Mesothelial cell of epicardium (in vitro differentiated cells): ENCODE data around the gene FRMD4A. TPM values are rescaled to one million over a fixed set of nuclear protein-coding genes. Genes with fewer than 3 reads are reported as not detected.

Experiments
- DNase-seq, 2 experiments: peaks; one replicate each; pipeline ENCODE4 v3.0.0; 2021; ENCODE audit warnings: low spot score in 2 of 2; ENCODE audit not compliant: unreplicated experiment in 2 of 2
- H3K27ac Mint-ChIP-seq: 2 replicates; pipeline ENCODE4 v1.8.0; 2021; ENCODE audit warnings: mixed read lengths
- H3K27me3 Mint-ChIP-seq: 2 replicates; pipeline ENCODE4 v1.8.0; 2021; ENCODE audit warnings: low read depth, mixed read lengths
- H3K36me3 Mint-ChIP-seq: 2 replicates; pipeline ENCODE4 v1.8.0; 2021; ENCODE audit warnings: mixed read lengths
- H3K4me1 Mint-ChIP-seq: 2 replicates; pipeline ENCODE4 v1.8.0; 2021; ENCODE audit warnings: mixed read lengths
- H3K4me3 Mint-ChIP-seq: 2 replicates; pipeline ENCODE4 v1.8.0; 2021; ENCODE audit warnings: mild to moderate bottlenecking, moderate library complexity, mixed read lengths
- H3K9me3 Mint-ChIP-seq: 2 replicates; pipeline ENCODE4 v1.8.0; 2021; ENCODE audit warnings: mixed read lengths
- CTCF ChIP-seq: fragments of 200-600 bp; sonication (generic); IDR thresholded peaks from one replicate; pipeline ENCODE4 v1.5.0; 2021; ENCODE audit warnings: antibody characterized with exemption; ENCODE audit not compliant: unreplicated experiment
- total RNA-seq: library from RNA; stranded (reverse); gene quantifications from 3 replicates; pipeline ENCODE4 v1.2.1, GENCODE V29; 2021

FRMD4A gene
- total RNA-seq, 1 donor from 2014 or later = 45.0 TPM

GRCh38 chr10:14022954-14023672 is 307.6 kb downstream of the FRMD4A start:
- Mint-ChIP-seq H3K27me3 (peaks cover 16% of the 10 kb centered on the region), H3K36me3 (peaks cover 3% of the 10 kb centered on the region), H3K4me1 (peaks cover 26% of the 10 kb centered on the region), H3K27ac (peak overlapping the region; percentile 43), H3K9me3 (peaks cover 8% of the 10 kb centered on the region), H3K4me3 (no peak overlapping the region)
- DNase-seq = no peak
- no peak for TF ChIP-seq CTCF

GRCh38 chr10:14022052-14022451 is 308.7 kb downstream of the FRMD4A start:
- no peak overlapping the region for H3K4me3 Mint-ChIP-seq

GRCh38 chr10:14020037-14020664 is 310.6 kb downstream of the FRMD4A start:
- H3K27ac Mint-ChIP-seq = no peak overlapping the region
- peaks cover 18% of the 10 kb centered on the region for H3K27me3 Mint-ChIP-seq
- no peak for DNase-seq

More at GRCh38 chr10:14022052-14022451, 308.7 kb downstream of the FRMD4A start:
- peaks cover 16% of the 10 kb centered on the region for H3K27me3 Mint-ChIP-seq
- H3K27ac Mint-ChIP-seq = no peak overlapping the region
- peaks cover 3% of the 10 kb centered on the region for H3K36me3 Mint-ChIP-seq
- H3K9me3 Mint-ChIP-seq = peaks cover 8% of the 10 kb centered on the region
- no peak for DNase-seq
- TF ChIP-seq CTCF = no peak
- peaks cover 36% of the 10 kb centered on the region for H3K4me1 Mint-ChIP-seq

DNA sequence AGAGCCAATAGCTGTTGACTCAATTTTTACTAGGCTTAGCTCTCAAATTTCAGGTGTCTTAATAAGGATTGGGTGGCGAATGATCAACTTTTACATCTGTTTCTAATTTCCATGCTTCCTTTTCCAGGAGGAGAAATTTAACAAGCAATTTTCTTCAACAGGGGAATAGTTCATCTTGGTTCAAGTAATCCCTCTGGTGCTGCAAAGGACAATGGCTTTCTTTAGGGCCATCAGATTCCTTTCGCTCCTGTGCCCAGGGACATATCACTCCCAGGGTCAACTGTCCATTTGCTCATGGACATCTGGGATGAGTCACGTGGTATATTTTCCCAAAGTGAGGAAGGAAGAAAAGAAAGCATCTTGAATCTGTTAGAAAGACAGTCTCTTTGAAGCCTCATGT is 313.3 kb downstream of the FRMD4A start:
- peaks cover 10% of the 10 kb centered on the region for H3K27me3 Mint-ChIP-seq
- H3K9me3 Mint-ChIP-seq = peaks cover 8% of the 10 kb centered on the region
- peak overlapping the region; percentile 70 for H3K27ac Mint-ChIP-seq
- peaks cover 47% of the 10 kb centered on the region for H3K4me1 Mint-ChIP-seq
- no peak for TF ChIP-seq CTCF
- no peak overlapping the region for H3K4me3 Mint-ChIP-seq
- DNase-seq = no peak
- peaks cover 3% of the 10 kb centered on the region for H3K36me3 Mint-ChIP-seq

More at GRCh38 chr10:14020037-14020664, 310.6 kb downstream of the FRMD4A start:
- Mint-ChIP-seq H3K4me1 (peaks cover 53% of the 10 kb centered on the region), H3K4me3 (no peak overlapping the region), H3K36me3 (peaks cover 3% of the 10 kb centered on the region), H3K9me3 (peaks cover 8% of the 10 kb centered on the region)
- no peak for TF ChIP-seq CTCF

DNA sequence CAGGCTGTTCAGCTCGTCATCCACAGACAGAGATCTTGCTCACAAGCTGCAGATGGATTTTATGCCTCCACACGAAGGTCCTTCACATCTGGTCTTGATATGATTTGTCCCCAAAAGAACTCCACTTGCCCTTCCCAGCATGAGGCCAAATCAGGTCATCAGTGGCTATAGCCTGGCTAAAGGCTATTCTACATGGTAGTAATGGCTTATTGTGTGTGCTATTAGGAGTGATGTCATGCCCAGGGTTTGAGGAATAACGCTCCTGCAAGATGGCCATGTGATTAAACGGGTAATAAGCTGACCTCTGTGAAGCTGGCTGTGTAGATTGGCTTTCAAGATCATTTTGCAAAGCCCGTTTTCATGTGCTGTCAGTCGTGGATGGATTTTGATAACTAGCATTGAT is 313.8 kb downstream of the FRMD4A start:
- H3K9me3 Mint-ChIP-seq = peaks cover 8% of the 10 kb centered on the region
- no peak overlapping the region for H3K4me3 Mint-ChIP-seq
- H3K4me1 Mint-ChIP-seq = peaks cover 42% of the 10 kb centered on the region
- TF ChIP-seq CTCF = no peak
- peaks cover 3% of the 10 kb centered on the region for H3K36me3 Mint-ChIP-seq
- H3K27me3 Mint-ChIP-seq = peaks cover 8% of the 10 kb centered on the region
- DNase-seq = no peak
- no peak overlapping the region for H3K27ac Mint-ChIP-seq
